NCI-H526 treated with DMSO at 0.1 percent for 48 hours (cell line): ENCODE data around the gene ZNF594.
"Not testable (repeated sequence)": the region's sequence is repeated elsewhere in the genome, so short reads cannot be mapped to it uniquely, and the experiment has no call there.

Source experiments
- DNase-seq: peaks from one replicate; lab custom pipeline; 2025; lab: John Stamatoyannopoulos, UW

Gene ZNF594

GRCh38 chr17:5136580-5137412 lies 54.9 kb downstream of the ZNF594 start:
- not testable (repeated sequence) for DNase-seq

- no peak for DNase-seq
These were observed 55.7 kb downstream of the ZNF594 start for GRCh38 chr17:5135726-5136579.

GRCh38 chr17:5135131-5135712 lies 56.4 kb downstream of the ZNF594 start:
- DNase-seq, result not testable (repeated sequence)

- not testable (repeated sequence) for DNase-seq
These were observed 57.1 kb downstream of the ZNF594 start for GRCh38 chr17:5134571-5134970.

GRCh38 chr17:5133961-5134360 lies 57.7 kb downstream of the ZNF594 start:
- not testable (repeated sequence) for DNase-seq

- DNase-seq, result no peak
These were observed 58.4 kb downstream of the ZNF594 start for GRCh38 chr17:5133311-5133710.

GRCh38 chr17:5132503-5133225 lies 59.0 kb downstream of the ZNF594 start:
- not testable (repeated sequence) for DNase-seq

- DNase-seq, result not testable (repeated sequence)
These were observed 59.7 kb downstream of the ZNF594 start for GRCh38 chr17:5131799-5132502.

GRCh38 chr17:5131146-5131715 lies 60.4 kb downstream of the ZNF594 start:
- no peak for DNase-seq

GRCh38 chr17:5130687-5131086 lies 61.0 kb downstream of the ZNF594 start:
- not testable (repeated sequence) for DNase-seq

- not testable (repeated sequence) for DNase-seq
These were observed 61.4 kb downstream of the ZNF594 start for GRCh38 chr17:5130261-5130660.

GRCh38 chr17:5129770-5130169 lies 61.9 kb downstream of the ZNF594 start:
- DNase-seq, result not testable (repeated sequence)
